Left renal cortex interstitium (tissue), 4 donors: ENCODE measurements around the gene CDC20. TPM values are rescaled to one million over a fixed set of nuclear protein-coding genes. Genes with fewer than 3 reads are reported as not detected.

Experiments
- polyA plus RNA-seq, 4 donors: library from polyadenylated mRNA; unstranded; fragments of 120-200 nt; gene quantifications; one replicate each; pipeline ENCODE4 v1.2.1, GENCODE V29; 2013; ENCODE audit not compliant: insufficient read length in 4 of 4

Gene CDC20
- polyA plus RNA-seq, 4 donors: 31.0 to 44.2 (median 37.9) TPM

Other genes starting within 250 kb of the CDC20 start
- 10 to 100 TPM; 71.9 to 82.4 (median 72.6) TPM for gene EBNA1BP2, start 186.7 kb upstream of the CDC20 start, polyA plus RNA-seq
- gene CFAP57, start 186.7 kb upstream of the CDC20 start, polyA plus RNA-seq: 1 to 10 TPM; 2.8 to 4.9 (median 4.0) TPM
- 10 to 100 TPM; 12.5 to 17.9 (median 14.3) TPM for gene TMEM125, start 89.0 kb upstream of the CDC20 start, polyA plus RNA-seq
- gene C1orf210, start 73.4 kb upstream of the CDC20 start, polyA plus RNA-seq: 10 to 100 TPM; 23.8 to 26.2 (median 24.8) TPM
- 10 to 100 TPM; 44.9 to 64.8 (median 53.8) TPM for gene TIE1, start 58.0 kb upstream of the CDC20 start, polyA plus RNA-seq
- gene MPL, start 21.2 kb upstream of the CDC20 start, polyA plus RNA-seq: 1 to 10 TPM in 2 of 4 donors, under 1 TPM in 2; 0.30 to 1.5 (median 1.0) TPM
- gene ELOVL1, start 9.0 kb downstream of the CDC20 start, polyA plus RNA-seq: 10 to 100 TPM; 74.6 to 83.9 (median 79.9) TPM
- 10 to 100 TPM; 37.5 to 41.8 (median 39.0) TPM for gene MED8, start 30.8 kb downstream of the CDC20 start, polyA plus RNA-seq
- gene SZT2, start 30.9 kb downstream of the CDC20 start, polyA plus RNA-seq: 10 to 100 TPM; 14.5 to 36.1 (median 22.5) TPM
- gene HYI, start 95.0 kb downstream of the CDC20 start, polyA plus RNA-seq: 10 to 100 TPM; 32.5 to 49.2 (median 43.6) TPM
- 100 to 1,000 TPM; 194 to 244 (median 205) TPM for gene PTPRF, start 171.9 kb downstream of the CDC20 start, polyA plus RNA-seq